Daoy (cell line): ENCODE data around the gene ZNF398. TPM values are rescaled to one million over a fixed set of nuclear protein-coding genes. Genes with fewer than 3 reads are reported as not detected.

Source experiments
- DNase-seq: peaks from one replicate; pipeline ENCODE4 v3.0.0-alpha.2; 2015; ENCODE audit warnings: low read depth
- total RNA-seq: library from RNA; depleted of rRNA; stranded (reverse); fragments of >200 nt; shearing (Covaris generic); gene quantifications from 2 replicates; pipeline ENCODE4 v1.2.3, GENCODE V29; 2014; rRNA removed

ZNF398 gene, protein sequence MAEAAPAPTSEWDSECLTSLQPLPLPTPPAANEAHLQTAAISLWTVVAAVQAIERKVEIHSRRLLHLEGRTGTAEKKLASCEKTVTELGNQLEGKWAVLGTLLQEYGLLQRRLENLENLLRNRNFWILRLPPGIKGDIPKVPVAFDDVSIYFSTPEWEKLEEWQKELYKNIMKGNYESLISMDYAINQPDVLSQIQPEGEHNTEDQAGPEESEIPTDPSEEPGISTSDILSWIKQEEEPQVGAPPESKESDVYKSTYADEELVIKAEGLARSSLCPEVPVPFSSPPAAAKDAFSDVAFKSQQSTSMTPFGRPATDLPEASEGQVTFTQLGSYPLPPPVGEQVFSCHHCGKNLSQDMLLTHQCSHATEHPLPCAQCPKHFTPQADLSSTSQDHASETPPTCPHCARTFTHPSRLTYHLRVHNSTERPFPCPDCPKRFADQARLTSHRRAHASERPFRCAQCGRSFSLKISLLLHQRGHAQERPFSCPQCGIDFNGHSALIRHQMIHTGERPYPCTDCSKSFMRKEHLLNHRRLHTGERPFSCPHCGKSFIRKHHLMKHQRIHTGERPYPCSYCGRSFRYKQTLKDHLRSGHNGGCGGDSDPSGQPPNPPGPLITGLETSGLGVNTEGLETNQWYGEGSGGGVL
- total RNA-seq = 8.7 and 12.4 TPM in 2 replicates

DNA sequence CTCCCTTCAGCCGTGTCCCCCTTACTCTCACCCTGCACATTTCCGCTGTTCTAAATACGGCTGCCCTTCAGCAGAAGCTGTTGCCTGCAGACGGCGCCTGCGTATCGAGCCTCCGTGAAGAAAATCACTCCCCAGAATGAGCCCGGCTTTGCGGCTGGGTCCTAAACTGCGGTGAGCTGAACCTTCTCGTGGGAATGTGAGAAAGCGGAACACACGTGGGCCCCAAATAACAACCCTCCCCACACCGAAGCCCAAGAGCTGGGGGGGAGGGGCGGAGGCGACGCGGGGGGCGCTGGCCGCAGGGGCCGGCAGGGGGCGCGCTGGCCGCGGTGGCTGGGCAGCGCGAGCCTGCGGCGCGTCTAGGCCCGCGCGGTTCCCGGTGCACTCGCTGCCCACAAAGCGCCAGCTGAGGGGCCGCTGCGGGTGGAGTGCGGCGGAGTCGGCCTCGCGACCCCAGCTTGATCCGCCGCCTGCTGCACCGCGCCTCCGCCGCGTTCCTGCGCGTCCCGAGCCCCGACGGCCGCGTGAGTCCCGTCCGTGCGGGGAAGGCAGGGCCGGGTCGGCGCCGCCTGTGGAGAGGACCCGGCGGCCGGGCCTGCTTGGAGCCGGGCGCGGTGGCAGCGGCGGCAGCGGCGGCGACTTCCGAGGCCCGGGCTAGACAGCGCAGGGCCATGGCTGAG is at the start of gene ZNF398:
Gene ZNF398, plus strand, starts transcription at position 382 of the 680 bp plus-strand sequence. Its CDS starts 290 bp downstream, at position 672.
- DNase-seq = peak; percentile 91

DNA sequence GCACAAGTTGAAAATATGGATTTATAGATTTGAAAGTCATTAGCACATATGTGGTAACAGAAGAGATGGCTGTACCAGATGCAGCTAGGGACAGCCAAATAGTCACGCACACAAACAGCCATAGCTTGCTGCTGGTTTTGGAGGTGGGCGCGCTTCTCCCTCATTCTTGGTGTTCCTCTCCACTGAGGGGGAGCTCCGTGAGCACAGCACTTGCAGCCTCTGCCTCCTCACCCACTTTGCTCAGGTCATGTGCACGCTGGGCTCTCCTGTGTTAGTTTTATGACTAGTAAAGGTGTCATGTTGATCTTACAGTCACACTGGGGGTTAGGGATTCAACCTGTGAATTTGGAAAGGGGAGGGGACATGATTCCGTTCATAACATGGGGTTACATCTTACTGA is 48.2 kb upstream of the ZNF398 start:
- DNase-seq = no peak

GRCh38 chr7:149100821-149101220 is 46.4 kb upstream of the ZNF398 start:
- no peak for DNase-seq

DNA sequence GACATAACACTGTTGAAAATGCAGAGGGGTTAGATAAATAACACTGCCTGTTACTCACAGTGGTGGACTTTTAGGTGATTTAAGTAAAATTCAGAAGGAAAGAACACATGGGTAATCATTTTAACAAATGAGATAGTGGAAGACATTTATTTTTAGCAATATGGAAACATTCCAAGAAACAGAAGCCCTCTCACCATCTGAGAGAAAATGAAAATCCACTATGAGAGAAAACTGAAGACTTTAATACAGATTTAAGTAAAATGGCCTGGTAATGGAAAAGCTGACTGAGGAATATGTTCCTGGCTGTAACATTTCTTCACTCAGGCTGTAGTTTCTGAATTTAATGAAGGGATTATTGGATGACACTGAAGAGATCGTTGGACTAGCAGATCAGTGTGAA is 44.6 kb upstream of the ZNF398 start:
- DNase-seq = no peak

- no peak for DNase-seq
Measured at GRCh38 chr7:149103424-149103823, 43.8 kb upstream of the ZNF398 start.

- no peak for DNase-seq
Measured at GRCh38 chr7:149104214-149104613, 43.0 kb upstream of the ZNF398 start.

- no peak for DNase-seq
Measured at GRCh38 chr7:149104749-149105148, 42.5 kb upstream of the ZNF398 start.

GRCh38 chr7:149109969-149110368 is 37.3 kb upstream of the ZNF398 start:
- DNase-seq = peak; percentile 53

GRCh38 chr7:149125189-149125862 is 21.9 kb upstream of the ZNF398 start:
- no peak for DNase-seq

- peak; percentile 99 for DNase-seq
Measured at GRCh38 chr7:149125863-149126661, 21.2 kb upstream of the ZNF398 start, which contains the start of gene ZNF425. TSS of gene ZNF425 (minus strand) at chr7:149126324. CDS start at chr7:149126213, 111 bp downstream.

DNA sequence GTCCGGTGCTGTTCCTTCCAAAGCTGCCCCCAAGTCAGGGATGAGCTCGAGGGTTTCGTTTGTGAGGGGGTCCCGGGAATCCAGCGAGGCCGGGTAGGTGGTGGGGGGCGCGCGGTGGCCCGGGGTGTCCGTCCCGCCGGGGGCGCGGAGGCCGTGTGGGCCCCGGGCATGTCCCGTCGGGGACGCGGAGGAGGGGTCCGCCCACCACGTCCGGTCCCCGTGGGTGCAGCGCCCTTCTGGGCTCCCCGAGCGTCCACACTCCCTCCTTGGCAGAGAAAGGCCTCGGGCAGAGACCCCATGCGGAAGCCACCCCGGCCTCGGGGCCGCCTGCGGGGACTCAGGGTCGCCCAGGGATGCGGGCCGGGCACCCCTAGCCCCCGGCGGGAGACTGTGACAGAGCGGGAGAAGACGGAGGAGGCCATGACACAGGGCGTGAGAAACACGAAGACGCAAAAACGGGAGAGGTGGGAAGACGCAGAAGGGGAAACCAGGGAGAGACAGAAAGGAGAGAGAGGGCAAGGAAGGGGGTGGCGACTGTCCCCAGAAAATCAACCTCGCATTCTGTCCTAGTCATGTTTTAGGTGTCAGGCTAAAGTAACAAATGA is 20.5 kb upstream of the ZNF398 start:
- peak; percentile 73 for DNase-seq

DNA sequence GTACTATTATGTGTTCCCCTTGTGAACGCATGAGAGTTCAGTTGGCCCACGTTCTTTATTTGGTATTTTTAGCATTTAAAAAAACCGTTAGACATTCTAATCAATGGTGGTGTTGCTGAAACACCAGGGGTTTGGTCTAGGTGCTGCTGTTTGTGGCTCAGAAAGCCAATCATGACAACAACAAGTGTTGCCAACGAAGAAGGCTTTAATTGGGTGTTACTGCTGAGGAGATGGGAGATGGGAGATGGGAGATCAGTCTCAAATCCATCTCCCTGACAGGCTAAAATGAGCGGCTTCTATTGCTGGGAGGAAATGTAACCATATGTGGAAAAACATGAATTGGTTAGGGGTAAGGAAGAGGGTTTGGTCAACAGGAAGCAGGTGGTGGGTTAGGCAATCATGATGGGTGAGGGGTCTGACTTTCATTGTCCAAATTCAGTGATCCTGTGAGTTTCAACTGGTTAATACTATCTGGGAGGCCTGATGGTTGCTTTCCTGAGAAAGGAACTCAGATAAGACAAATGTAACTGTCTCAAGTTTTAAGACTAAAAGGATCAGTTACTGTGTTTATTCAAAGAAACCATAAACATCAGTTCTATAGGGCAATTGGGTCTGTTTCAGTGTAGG is 16.6 kb upstream of the ZNF398 start:
- DNase-seq = no peak

DNA sequence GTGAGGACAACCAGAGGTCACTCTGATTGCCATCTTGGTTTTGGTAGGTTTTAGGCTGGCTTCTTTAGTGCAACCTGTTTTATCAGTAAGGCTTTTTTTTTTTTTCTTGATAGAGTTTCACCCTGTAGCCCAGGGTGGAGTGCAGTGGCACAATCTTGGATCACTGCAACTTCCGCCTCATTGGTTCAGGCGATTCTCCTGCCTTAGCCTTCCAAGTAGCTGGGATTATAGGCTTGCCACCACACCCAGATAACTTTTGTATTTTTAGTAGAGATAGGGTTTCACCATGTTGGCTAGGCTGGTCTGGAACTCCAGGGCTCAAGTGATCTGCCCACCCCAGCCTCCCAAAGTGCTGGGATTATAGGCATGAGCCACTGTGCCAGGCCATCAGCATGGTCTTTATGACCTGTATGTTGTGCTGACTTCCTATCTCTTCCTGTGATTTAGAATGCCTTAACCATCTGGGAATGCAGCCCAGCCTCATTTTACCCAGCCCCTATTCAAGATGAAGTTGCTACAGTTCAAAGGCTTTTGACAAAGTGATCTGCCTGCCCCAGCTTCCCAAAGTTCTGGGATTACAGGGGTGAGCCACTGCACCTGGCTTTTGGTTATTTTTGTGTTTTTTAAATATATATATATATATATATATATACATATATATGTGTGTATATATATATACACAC is 14.1 kb upstream of the ZNF398 start:
- DNase-seq = no peak

GRCh38 chr7:149136118-149136517 is 11.1 kb upstream of the ZNF398 start:
- DNase-seq = no peak

DNA sequence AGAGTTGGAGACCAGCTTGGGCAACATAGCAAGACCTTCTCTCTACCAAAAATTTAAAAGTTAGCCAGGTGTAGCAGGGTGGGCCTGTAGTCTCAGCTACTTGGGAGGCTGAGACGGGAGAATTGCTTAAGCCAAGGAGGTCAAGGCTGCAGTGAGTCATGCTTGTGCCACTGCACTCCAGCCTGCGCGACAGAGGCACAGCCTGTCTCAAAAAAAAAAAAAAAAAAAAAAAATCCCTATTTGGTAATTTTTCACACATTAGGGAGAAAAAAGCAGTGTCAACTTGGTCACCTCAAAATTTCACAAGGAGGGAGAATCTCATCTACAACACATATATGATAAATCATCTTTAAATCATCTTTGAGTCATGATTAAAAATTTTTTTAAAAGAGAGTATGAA is 6.4 kb upstream of the ZNF398 start:
- DNase-seq = no peak

DNA sequence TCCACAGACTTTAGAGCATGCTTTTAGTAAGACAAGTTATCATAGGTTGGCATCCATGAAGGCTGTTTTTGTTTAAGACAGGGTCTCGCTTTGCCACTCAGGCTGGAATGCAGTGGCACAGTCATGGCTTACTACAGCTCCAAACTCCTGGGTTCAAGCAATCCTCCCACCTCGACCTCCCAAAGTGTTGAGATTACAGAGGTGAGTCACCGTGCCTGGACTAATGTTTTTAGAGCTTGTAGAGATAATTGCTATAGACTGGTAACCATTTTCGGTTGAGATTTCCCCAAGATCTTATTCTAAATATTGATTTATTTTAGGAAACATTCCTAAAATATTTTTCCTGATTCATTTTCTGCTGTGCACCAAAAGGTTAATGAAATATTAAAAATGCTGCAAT is 5.4 kb upstream of the ZNF398 start:
- peak; percentile 44 for DNase-seq

- DNase-seq = peak; percentile 48
Measured at GRCh38 chr7:149144436-149144922, 2.8 kb upstream of the ZNF398 start.

DNA sequence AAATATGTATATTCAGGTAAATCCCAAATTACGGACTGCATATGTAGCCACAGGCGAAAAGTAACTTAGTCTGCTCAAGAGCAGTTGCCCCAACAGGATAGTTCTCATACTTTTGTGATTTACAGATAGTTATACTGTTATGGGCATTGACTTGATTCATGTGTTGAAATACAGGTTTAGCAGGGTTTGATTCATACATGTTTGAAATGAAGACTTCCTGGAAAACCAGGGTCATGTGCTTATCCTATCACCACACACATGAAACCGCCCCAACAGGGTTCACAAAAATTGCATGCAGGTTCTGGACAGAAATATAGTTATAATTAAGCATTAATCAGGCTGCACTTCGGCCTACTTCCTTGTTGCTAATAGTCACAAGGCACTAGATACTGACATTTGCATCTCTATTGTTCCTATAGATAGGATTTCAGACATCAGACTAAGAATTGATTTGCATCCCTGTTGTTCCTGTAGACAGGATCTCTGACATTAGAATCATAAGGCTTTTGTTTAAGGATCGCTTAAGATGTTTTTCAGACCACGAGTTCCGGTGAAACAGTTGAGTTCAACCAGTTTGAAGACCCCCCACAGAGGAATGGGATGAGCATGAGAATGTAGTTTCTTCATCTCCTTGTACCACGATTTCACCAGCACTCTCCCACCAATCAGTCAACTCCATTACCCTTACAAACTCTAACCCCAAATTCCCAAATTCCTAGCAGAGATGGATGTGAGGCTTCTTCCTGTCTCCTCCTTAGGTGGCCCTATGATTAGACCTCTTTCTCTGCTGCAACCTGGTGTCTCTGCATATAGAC is 2.0 kb upstream of the ZNF398 start:
- no peak for DNase-seq
